Endodermal cell (in vitro differentiated cells): ENCODE measurements around the gene AKT1. TPM values are rescaled to one million over a fixed set of nuclear protein-coding genes. Genes with fewer than 3 reads are reported as not detected.

Experiments used
- DNase-seq: peaks from one replicate; pipeline ENCODE4 v3.0.0-alpha.2; 2017
- H3K27ac ChIP-seq: 2 replicates; pipeline ENCODE4 v1.5.1; 2013; ENCODE audit warnings: mild to moderate bottlenecking, low read depth, low read length, moderate library complexity
- H3K27me3 ChIP-seq: 2 replicates; pipeline ENCODE4 v1.6.1; 2013; ENCODE audit warnings: mild to moderate bottlenecking, low read length, moderate library complexity; ENCODE audit not compliant: insufficient read depth, control insufficient read depth, poor library complexity, severe bottlenecking
- H3K36me3 ChIP-seq: 2 replicates; pipeline ENCODE4 v1.7.0; 2013; ENCODE audit warnings: mild to moderate bottlenecking, low read length, moderate library complexity; ENCODE audit not compliant: control insufficient read depth, insufficient read depth
- H3K4me1 ChIP-seq: one replicate; pipeline ENCODE4 v1.7.0; 2013; ENCODE audit warnings: low read length; ENCODE audit not compliant: control insufficient read depth, insufficient read depth
- H3K4me3 ChIP-seq: 2 replicates; pipeline ENCODE4 v1.5.1; 2013; ENCODE audit warnings: mild to moderate bottlenecking, low read length, moderate library complexity
- H3K9ac ChIP-seq: 2 replicates; pipeline ENCODE4 v1.6.1; 2013; ENCODE audit warnings: mild to moderate bottlenecking, low read length, moderate library complexity; ENCODE audit not compliant: poor library complexity, severe bottlenecking; ENCODE audit errors: extremely low read depth
- H3K9me3 ChIP-seq: 2 replicates; pipeline ENCODE4 v1.6.1; 2013; ENCODE audit warnings: mild to moderate bottlenecking, low read length, moderate library complexity; ENCODE audit not compliant: control insufficient read depth
- H3K27ac Mint-ChIP-seq: 2 replicates; pipeline ENCODE4 v1.8.0; 2020; ENCODE audit warnings: mixed read lengths
- H3K27me3 Mint-ChIP-seq: 2 replicates; pipeline ENCODE4 v1.8.0; 2021; ENCODE audit warnings: mild to moderate bottlenecking, mixed read lengths; ENCODE audit not compliant: insufficient read depth
- H3K36me3 Mint-ChIP-seq: 2 replicates; pipeline ENCODE4 v1.8.0; 2020; ENCODE audit warnings: low read depth, mixed read lengths
- H3K4me1 Mint-ChIP-seq: 2 replicates; pipeline ENCODE4 v1.8.0; 2020; ENCODE audit warnings: mixed read lengths
- H3K4me3 Mint-ChIP-seq: 2 replicates; pipeline ENCODE4 v1.8.0; 2020; ENCODE audit warnings: mild to moderate bottlenecking, moderate library complexity, mixed read lengths
- H3K9me3 Mint-ChIP-seq: 2 replicates; pipeline ENCODE4 v1.8.0; 2020; ENCODE audit warnings: mild to moderate bottlenecking, mixed read lengths
- CTCF ChIP-seq: fragments of 200-600 bp; sonication (generic); conservative IDR thresholded peaks from 2 replicates; pipeline ENCODE4 v1.5.0; 2021; ENCODE audit warnings: antibody characterized with exemption, mild to moderate bottlenecking
- WGBS, 2 experiments: methylation state at CpG; one replicate each; pipeline versions ENCODE4 v1.1.5 to v1.1.7; 2013; ENCODE audit warnings: missing lambda C conversion rate in 2 of 2, mixed read lengths in 1 of 2; ENCODE audit not compliant: insufficient coverage in 1 of 2, insufficient read length in 1 of 2; 5-methylcytosine and 5-hydroxymethylcytosine counted together
- total RNA-seq, 2 donors: library from RNA; stranded (reverse); fragmentation: NEBNext Ultra II Directional in 1 of 2; extraction: Animal tissue kit (Norgen Biotek cat#: 25700) in 1 of 2; gene quantifications; 2 replicates in 1 of 2; 3 replicates in 1 of 2; pipeline ENCODE4 v1.2.1, GENCODE V29; 2021

The AKT1 gene
- total RNA-seq, 2 donors from 2014 or later = 133 to 152 TPM

- peaks cover 3% of the 10 kb centered on the region for H3K36me3 Mint-ChIP-seq
- no peak overlapping the region for H3K27ac Mint-ChIP-seq
- H3K9ac ChIP-seq = no peak overlapping the region
- no peaks in the 10 kb centered on the region for H3K9me3 Mint-ChIP-seq
- TF ChIP-seq CTCF = no peak
- H3K36me3 ChIP-seq = no peaks in the 10 kb centered on the region
- no peak overlapping the region for H3K4me3 ChIP-seq
- no peak for DNase-seq
- H3K27me3 ChIP-seq = peaks cover 14% of the 10 kb centered on the region
- no peaks in the 10 kb centered on the region for H3K9me3 ChIP-seq
- H3K27ac ChIP-seq = no peak overlapping the region
- H3K4me3 Mint-ChIP-seq = no peak overlapping the region
- H3K4me1 Mint-ChIP-seq = no peaks in the 10 kb centered on the region
- H3K4me1 ChIP-seq = no peaks in the 10 kb centered on the region
- H3K27me3 Mint-ChIP-seq = peaks cover 16% of the 10 kb centered on the region
- 93 to 97% methylated on average over 5 to 10 of the region's 10 CpGs for WGBS, 2 experiments
Measured at GRCh38 chr14:104806625-104807465, 11.3 kb upstream of the AKT1 start.

GRCh38 chr14:104805941-104806624 lies 10.5 kb upstream of the AKT1 start:
- Mint-ChIP-seq H3K4me1 (no peaks in the 10 kb centered on the region), H3K36me3 (peaks cover 3% of the 10 kb centered on the region), H3K4me3 (no peak overlapping the region), H3K27me3 (peaks cover 24% of the 10 kb centered on the region), H3K27ac (no peak overlapping the region), H3K9me3 (no peaks in the 10 kb centered on the region)
- DNase-seq = no peak
- Histone ChIP-seq H3K36me3 (no peaks in the 10 kb centered on the region), H3K27me3 (peaks cover 21% of the 10 kb centered on the region), H3K4me1 (peaks cover 4% of the 10 kb centered on the region), H3K4me3 (no peak overlapping the region), H3K27ac (no peak overlapping the region), H3K9me3 (no peaks in the 10 kb centered on the region), H3K9ac (no peak overlapping the region)
- TF ChIP-seq CTCF = no peak
- WGBS, 2 experiments = 91 to 97% methylated on average over 12 to 14 of the region's 14 CpGs

- 74 to 100% methylated on average over 1 to 3 of the region's 3 CpGs for WGBS, 2 experiments
- peaks cover 4% of the 10 kb centered on the region for H3K4me1 ChIP-seq
- Mint-ChIP-seq H3K27me3 (peaks cover 24% of the 10 kb centered on the region), H3K4me1 (no peaks in the 10 kb centered on the region), H3K9me3 (no peaks in the 10 kb centered on the region), H3K4me3 (no peak overlapping the region), H3K36me3 (peaks cover 3% of the 10 kb centered on the region), H3K27ac (no peak overlapping the region)
- DNase-seq = no peak
- no peak for TF ChIP-seq CTCF
- peaks cover 21% of the 10 kb centered on the region for H3K27me3 ChIP-seq
- H3K36me3 ChIP-seq = no peaks in the 10 kb centered on the region
- no peak overlapping the region for H3K27ac ChIP-seq
- no peaks in the 10 kb centered on the region for H3K9me3 ChIP-seq
- H3K9ac ChIP-seq = no peak overlapping the region
- H3K4me3 ChIP-seq = no peak overlapping the region
Measured at GRCh38 chr14:104805326-104805678, 9.8 kb upstream of the AKT1 start.
